ENCODE data around the gene C5AR2.
"Not testable (repeated sequence)": the region's sequence is repeated elsewhere in the genome, so short reads cannot be mapped to it uniquely, and the experiment has no call there.

The C5AR2 gene

DNA sequence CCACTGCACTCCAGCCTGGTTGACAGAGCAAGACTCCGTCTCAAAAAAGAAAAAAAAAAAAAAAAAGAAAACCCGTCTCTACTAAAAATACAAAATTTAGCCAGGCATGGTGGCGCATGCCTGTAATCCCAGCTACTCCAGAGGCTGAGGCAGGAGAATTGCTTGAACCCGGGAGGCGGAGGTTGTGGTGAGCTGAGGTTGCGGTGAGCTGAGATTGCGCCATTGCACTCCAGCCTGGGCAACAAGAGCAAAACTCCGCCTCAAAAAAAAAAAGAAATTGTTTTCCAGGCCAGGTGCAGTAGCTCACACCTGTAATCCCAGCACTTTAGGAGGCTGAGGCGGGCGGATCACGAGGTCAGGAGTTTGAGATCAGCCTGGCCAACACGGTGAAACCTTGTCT, 54.6 kb downstream of the C5AR2 start:
- not testable (repeated sequence) for H3K4me3 ChIP-seq (ENCODE audit: low read length); H3K27ac ChIP-seq (ENCODE audit: low read length); H3K79me2 ChIP-seq (ENCODE audit: low read length); H2AFZ ChIP-seq (ENCODE audit: low read depth, low read length); H3K4me1 ChIP-seq (ENCODE audit: low read length); H3K36me3 ChIP-seq (replicated peaks; ENCODE audit: low read depth, low read length); H3K4me2 ChIP-seq (ENCODE audit: low read length); H3K27me3 ChIP-seq (ENCODE audit: low read depth, low read length); H3K9ac ChIP-seq (ENCODE audit: low read length); H4K20me1 ChIP-seq (ENCODE audit: insufficient read depth, low read length); H3K9me3 ChIP-seq (ENCODE audit: insufficient read depth, low read length)

DNA sequence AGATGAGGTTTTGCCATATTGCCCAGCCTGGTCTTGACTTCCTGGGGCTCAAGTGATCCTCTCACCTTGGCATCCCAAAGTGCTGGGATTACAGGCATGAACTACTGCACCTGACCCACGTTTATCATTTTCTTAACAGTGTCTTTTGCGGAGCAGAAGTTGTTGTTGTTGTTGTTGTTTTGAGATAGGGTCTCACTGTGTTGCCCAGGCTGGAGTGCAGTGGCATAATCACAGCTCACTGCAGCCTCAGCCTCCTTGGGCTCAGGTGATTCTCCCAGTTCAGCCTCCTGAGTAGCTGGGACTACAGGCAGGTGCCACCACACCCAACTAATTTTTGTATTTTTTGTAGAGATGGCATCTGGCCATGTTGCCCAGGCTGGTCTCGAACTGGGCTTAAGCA, 55.6 kb downstream of the C5AR2 start:
- not testable (repeated sequence) for H3K4me1 ChIP-seq (ENCODE audit: low read length); H3K27me3 ChIP-seq (ENCODE audit: low read depth, low read length); H3K4me3 ChIP-seq (ENCODE audit: low read length); H3K79me2 ChIP-seq (ENCODE audit: low read length); H3K9ac ChIP-seq (ENCODE audit: low read length); H3K36me3 ChIP-seq (replicated peaks; ENCODE audit: low read depth, low read length); H3K4me2 ChIP-seq (ENCODE audit: low read length); H3K27ac ChIP-seq (ENCODE audit: low read length); H4K20me1 ChIP-seq (ENCODE audit: insufficient read depth, low read length); H3K9me3 ChIP-seq (ENCODE audit: insufficient read depth, low read length); H2AFZ ChIP-seq (ENCODE audit: low read depth, low read length)

DNA sequence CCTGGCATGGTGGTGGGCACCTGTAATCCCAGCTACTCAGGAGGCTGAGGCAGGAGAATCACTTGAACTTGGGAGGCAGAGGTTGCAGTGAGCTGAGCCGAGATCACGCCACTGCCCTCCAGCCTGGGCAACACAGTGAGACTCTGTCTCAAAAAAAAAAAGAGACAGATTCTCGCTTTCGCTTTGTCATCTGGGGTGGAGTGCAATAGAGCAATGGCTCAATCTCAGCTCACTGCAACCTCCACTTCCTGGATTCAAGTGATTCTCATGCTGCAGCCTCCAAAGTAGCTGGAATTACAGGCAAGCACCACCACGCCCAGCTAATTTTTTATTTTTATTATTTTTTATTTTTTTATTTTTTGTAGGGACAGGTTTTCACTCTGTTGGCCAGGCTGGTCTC, 56.7 kb downstream of the C5AR2 start:
- H3K79me2 ChIP-seq (ENCODE audit: low read length); H3K4me1 ChIP-seq (ENCODE audit: low read length); H3K9me3 ChIP-seq (ENCODE audit: insufficient read depth, low read length); H3K4me2 ChIP-seq (ENCODE audit: low read length); H2AFZ ChIP-seq (ENCODE audit: low read depth, low read length); H3K27ac ChIP-seq (ENCODE audit: low read length); H3K4me3 ChIP-seq (ENCODE audit: low read length); H4K20me1 ChIP-seq (ENCODE audit: insufficient read depth, low read length); H3K9ac ChIP-seq (ENCODE audit: low read length); H3K36me3 ChIP-seq (replicated peaks; ENCODE audit: low read depth, low read length); H3K27me3 ChIP-seq (ENCODE audit: low read depth, low read length): not testable (repeated sequence)

DNA sequence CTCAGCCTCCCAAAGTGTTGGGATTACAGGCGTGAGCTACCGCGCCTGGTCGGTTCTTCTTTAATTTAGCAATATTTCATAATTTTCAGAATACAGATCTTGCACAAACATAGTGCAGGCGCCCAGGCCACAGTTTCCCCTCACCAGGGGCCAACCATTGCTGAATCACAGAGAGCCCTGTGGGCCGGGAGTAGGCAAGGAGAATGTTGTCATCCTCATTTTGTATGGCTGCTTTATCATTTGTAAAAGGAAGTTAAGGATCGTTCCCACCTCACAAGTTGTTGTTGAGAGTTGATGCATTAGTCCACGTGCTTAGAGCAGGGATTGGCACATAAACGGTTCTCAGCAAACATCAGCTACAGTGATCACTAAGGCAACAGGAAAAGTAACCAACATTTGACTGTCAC, 57.2 kb downstream of the C5AR2 start:
- H3K9me3 ChIP-seq (ENCODE audit: insufficient read depth, low read length), result no peaks in the 10 kb centered on the region
- no peak overlapping the region for H2AFZ ChIP-seq (ENCODE audit: low read depth, low read length)
- TF ChIP-seq EZH2phosphoT487 (IDR thresholded peaks at IDR 0.05; ENCODE audit: low read depth), result no peak
- TF ChIP-seq, protein P1, sequence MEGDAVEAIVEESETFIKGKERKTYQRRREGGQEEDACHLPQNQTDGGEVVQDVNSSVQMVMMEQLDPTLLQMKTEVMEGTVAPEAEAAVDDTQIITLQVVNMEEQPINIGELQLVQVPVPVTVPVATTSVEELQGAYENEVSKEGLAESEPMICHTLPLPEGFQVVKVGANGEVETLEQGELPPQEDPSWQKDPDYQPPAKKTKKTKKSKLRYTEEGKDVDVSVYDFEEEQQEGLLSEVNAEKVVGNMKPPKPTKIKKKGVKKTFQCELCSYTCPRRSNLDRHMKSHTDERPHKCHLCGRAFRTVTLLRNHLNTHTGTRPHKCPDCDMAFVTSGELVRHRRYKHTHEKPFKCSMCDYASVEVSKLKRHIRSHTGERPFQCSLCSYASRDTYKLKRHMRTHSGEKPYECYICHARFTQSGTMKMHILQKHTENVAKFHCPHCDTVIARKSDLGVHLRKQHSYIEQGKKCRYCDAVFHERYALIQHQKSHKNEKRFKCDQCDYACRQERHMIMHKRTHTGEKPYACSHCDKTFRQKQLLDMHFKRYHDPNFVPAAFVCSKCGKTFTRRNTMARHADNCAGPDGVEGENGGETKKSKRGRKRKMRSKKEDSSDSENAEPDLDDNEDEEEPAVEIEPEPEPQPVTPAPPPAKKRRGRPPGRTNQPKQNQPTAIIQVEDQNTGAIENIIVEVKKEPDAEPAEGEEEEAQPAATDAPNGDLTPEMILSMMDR (IDR thresholded peaks at IDR 0.05; ENCODE audit: low read depth, low read length), result no peak
- no peak overlapping the region for H3K4me3 ChIP-seq (ENCODE audit: low read length)
- H3K27me3 ChIP-seq (ENCODE audit: low read depth, low read length), result peaks cover 3% of the 10 kb centered on the region; the same call in 1 of the 2 replicates
- no peak overlapping the region for H3K4me2 ChIP-seq (ENCODE audit: low read length)
- no peak overlapping the region for H3K27ac ChIP-seq (ENCODE audit: low read length)
- H3K9ac ChIP-seq (ENCODE audit: low read length), result no peak overlapping the region
- no peaks in the 10 kb centered on the region for H3K36me3 ChIP-seq (replicated peaks; ENCODE audit: low read depth, low read length)
- no peaks in the 10 kb centered on the region for H4K20me1 ChIP-seq (ENCODE audit: insufficient read depth, low read length)
- no peaks in the 10 kb centered on the region for H3K79me2 ChIP-seq (ENCODE audit: low read length)
- peaks cover 3% of the 10 kb centered on the region; the same call in 1 of the 2 replicates for H3K4me1 ChIP-seq (ENCODE audit: low read length)

DNA sequence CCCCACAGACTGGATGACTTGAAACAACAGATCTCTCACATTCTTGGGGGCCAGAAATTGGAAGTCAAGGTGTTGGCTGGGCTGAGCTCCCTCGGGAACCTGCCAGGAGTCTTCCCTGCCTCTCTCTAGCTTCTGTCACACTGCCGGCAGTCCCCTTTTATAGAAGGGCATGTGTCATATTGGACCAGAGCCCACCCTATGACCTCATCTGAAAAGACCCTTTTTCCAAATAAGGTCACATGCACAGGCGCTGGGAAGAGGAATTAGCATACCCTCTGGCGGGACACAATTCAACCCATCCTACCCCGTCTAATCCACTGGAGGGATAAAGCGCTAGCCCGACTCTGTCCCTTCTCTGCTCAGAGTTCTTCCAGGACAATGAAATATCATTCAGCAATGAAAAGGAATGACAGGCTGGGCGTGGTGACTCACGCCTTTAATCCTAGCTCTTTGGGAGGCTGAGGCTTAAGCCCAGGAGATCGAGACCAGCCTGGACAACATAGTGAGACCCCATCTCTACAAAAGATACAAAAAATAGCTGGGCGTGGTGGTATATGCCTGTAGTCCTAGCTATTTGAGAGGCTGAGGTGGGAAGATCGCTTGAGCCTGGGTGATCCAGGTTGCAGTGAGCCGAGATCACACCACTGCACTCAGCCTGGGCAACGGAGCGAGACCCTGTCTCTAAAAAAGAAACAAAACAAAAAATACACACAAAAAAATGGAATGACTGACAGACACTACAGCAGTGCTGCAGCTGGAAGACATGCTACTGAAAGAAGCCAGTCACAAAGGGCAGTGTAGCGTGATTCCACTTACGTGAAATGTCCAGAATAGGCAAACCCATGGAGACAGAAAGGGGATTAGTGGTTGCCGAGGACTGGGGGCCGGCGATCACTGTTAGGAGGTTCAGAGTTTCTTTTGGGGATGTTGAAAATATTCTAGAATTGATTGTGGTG, 58.8 kb downstream of the C5AR2 start:
- H3K9ac ChIP-seq (ENCODE audit: low read length), result 0 out of 2 replicates have a peak overlapping the region, but pooled peaks have one; percentile 15
- TF ChIP-seq EZH2phosphoT487 (IDR thresholded peaks at IDR 0.05; ENCODE audit: low read depth), result no peak
- TF ChIP-seq, protein P1 (IDR thresholded peaks at IDR 0.05; ENCODE audit: low read depth, low read length), result no peak
- H3K4me3 ChIP-seq (ENCODE audit: low read length), result peak overlapping the region; percentile 41
- no peaks in the 10 kb centered on the region for H3K79me2 ChIP-seq (ENCODE audit: low read length)
- peak overlapping the region; percentile 67; the same call in 1 of the 2 replicates for H2AFZ ChIP-seq (ENCODE audit: low read depth, low read length)
- no peaks in the 10 kb centered on the region for H4K20me1 ChIP-seq (ENCODE audit: insufficient read depth, low read length)
- H3K27ac ChIP-seq (ENCODE audit: low read length), result no peak overlapping the region
- H3K9me3 ChIP-seq (ENCODE audit: insufficient read depth, low read length), result no peaks in the 10 kb centered on the region
- H3K4me2 ChIP-seq (ENCODE audit: low read length), result peak overlapping the region; percentile 54
- peaks cover 3% of the 10 kb centered on the region; the same call in 1 of the 2 replicates for H3K4me1 ChIP-seq (ENCODE audit: low read length)
- H3K36me3 ChIP-seq (replicated peaks; ENCODE audit: low read depth, low read length), result no peaks in the 10 kb centered on the region
- H3K27me3 ChIP-seq (ENCODE audit: low read depth, low read length), result peaks cover 3% of the 10 kb centered on the region; the same call in 1 of the 2 replicates
